ENCODE results near the gene TWNK.

TWNK gene

GRCh38 chr10:100960251-100960650, 27.1 kb upstream of the TWNK start:
- no peak overlapping the region for H3K4me3 ChIP-seq (ENCODE audit: low read depth, low read length)
- no peak for DNase-seq (ENCODE audit: low read depth)
- TF ChIP-seq, protein P1, sequence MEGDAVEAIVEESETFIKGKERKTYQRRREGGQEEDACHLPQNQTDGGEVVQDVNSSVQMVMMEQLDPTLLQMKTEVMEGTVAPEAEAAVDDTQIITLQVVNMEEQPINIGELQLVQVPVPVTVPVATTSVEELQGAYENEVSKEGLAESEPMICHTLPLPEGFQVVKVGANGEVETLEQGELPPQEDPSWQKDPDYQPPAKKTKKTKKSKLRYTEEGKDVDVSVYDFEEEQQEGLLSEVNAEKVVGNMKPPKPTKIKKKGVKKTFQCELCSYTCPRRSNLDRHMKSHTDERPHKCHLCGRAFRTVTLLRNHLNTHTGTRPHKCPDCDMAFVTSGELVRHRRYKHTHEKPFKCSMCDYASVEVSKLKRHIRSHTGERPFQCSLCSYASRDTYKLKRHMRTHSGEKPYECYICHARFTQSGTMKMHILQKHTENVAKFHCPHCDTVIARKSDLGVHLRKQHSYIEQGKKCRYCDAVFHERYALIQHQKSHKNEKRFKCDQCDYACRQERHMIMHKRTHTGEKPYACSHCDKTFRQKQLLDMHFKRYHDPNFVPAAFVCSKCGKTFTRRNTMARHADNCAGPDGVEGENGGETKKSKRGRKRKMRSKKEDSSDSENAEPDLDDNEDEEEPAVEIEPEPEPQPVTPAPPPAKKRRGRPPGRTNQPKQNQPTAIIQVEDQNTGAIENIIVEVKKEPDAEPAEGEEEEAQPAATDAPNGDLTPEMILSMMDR (IDR thresholded peaks at IDR 0.05; ENCODE audit: control insufficient read depth, extremely low read depth, insufficient read depth): no peak

DNA sequence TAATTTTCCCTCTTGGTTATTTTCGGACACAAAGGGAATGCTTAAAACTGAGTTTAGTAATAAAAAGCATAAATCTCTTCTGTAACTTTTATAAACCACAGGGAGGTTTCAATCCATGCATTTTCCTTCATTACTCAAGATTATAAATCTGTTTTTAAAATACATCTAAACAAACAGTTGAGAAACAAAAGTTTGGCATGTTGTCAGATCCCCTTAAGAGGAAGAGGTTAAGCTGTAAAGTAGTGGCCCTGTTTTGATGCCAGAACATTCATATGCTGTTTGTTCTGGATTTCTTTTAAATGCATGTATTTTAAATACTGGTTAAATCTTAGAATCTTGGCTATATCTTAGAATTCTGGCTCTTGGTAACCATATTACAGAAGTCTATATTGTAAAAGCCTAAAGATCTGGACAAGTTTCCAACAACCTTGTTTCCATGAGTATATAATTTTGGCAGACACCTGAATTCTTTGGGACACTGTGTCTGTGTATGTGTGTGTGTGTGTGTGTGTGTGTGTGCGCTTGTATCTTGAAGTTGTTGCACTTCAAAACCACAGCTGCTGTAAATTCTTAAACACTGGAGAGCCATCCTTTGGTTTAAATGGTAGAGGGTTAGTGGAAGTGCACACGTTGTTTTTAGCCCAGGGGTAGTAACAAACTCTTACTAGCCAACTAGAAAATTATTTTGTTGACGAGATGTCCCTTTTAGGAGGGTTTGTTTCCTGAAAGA, 24.8 kb upstream of the TWNK start:
- no peak overlapping the region for H3K4me3 ChIP-seq (ENCODE audit: low read depth, low read length)
- DNase-seq (ENCODE audit: low read depth): no peak
- TF ChIP-seq, protein P1 (IDR thresholded peaks at IDR 0.05; ENCODE audit: control insufficient read depth, extremely low read depth, insufficient read depth): no peak

DNA sequence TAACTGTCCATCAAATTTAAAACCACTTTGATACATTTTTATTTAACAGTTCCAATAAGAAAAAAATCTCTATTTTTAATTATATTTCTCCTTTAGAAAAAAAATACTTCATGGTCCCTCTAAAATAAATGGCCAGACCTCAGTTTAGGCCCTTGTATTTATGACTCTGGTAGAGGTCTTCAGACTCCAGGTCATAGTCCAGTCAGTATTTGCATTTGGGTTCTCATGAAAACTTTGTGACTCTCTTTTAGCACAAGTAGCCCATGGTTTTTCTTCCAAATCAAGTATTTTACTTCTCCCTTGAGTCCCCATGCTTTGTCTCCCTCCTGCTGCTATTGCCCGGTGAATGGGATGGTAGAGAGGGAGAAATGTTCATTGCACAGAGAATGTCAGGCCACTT, 23.5 kb upstream of the TWNK start:
- H3K4me3 ChIP-seq (ENCODE audit: low read depth, low read length): no peak overlapping the region
- TF ChIP-seq, protein P1 (IDR thresholded peaks at IDR 0.05; ENCODE audit: control insufficient read depth, extremely low read depth, insufficient read depth): no peak
- no peak for DNase-seq (ENCODE audit: low read depth)

- TF ChIP-seq, protein P1 (IDR thresholded peaks at IDR 0.05; ENCODE audit: control insufficient read depth, extremely low read depth, insufficient read depth): no peak
- no peak for DNase-seq (ENCODE audit: low read depth)
- no peak overlapping the region for H3K4me3 ChIP-seq (ENCODE audit: low read depth, low read length)
These were observed 21.5 kb upstream of the TWNK start for GRCh38 chr10:100965820-100966219.

DNA sequence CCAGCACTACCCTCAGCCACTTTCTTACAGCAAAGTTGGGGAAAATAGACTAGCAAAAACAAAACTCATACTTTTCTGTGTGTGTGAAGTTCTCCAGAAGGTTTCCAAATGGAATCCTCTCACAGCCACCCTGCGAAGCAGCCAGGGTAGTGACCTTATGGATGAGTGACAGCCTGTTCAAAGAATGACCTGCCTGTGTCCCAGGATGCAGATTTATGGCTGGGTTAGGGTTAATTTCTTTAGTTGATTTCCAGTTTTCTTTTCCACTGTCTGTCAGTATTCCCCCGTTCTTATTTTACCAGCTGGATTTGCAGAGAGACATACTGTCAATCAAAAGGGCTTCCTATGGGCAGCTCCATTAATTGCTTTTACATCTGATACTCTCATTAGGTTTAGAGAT, 20.5 kb upstream of the TWNK start:
- DNase-seq (ENCODE audit: low read depth): no peak
- no peak overlapping the region for H3K4me3 ChIP-seq (ENCODE audit: low read depth, low read length)
- TF ChIP-seq, protein P1 (IDR thresholded peaks at IDR 0.05; ENCODE audit: control insufficient read depth, extremely low read depth, insufficient read depth): no peak

- no peak for DNase-seq (ENCODE audit: low read depth)
- TF ChIP-seq, protein P1 (IDR thresholded peaks at IDR 0.05; ENCODE audit: control insufficient read depth, extremely low read depth, insufficient read depth): no peak
- no peak overlapping the region for H3K4me3 ChIP-seq (ENCODE audit: low read depth, low read length)
These were observed 20.0 kb upstream of the TWNK start for GRCh38 chr10:100967332-100967731.
